IPS-20b (cell line): ENCODE measurements around the gene FSD2.
A peak's percentile ranks its signal among the peaks of the same experiment; 100 is the strongest.
"Not testable (repeated sequence)": the region's sequence is repeated elsewhere in the genome, so short reads cannot be mapped to it uniquely, and the experiment has no call there.

ENCODE experiments used
- H3K27ac ChIP-seq: one replicate; pipeline ENCODE4 v1.5.1; 2013; ENCODE audit warnings: low read length
- H3K27me3 ChIP-seq: 2 replicates; pipeline ENCODE4 v1.6.1; 2013; ENCODE audit warnings: mild to moderate bottlenecking, low read length, inconsistent platforms; ENCODE audit not compliant: insufficient read depth
- H3K36me3 ChIP-seq: 2 replicates; pipeline ENCODE4 v1.6.1; 2013; ENCODE audit warnings: low read depth, mild to moderate bottlenecking, inconsistent platforms, low read length, moderate library complexity; ENCODE audit not compliant: insufficient read depth
- H3K4me1 ChIP-seq: 2 replicates; pipeline ENCODE4 v1.6.1; 2013; ENCODE audit warnings: mild to moderate bottlenecking, control low read depth, inconsistent platforms, low read length, moderate library complexity; ENCODE audit not compliant: insufficient read depth
- H3K4me3 ChIP-seq: 2 replicates; pipeline ENCODE4 v1.5.1; 2013; ENCODE audit warnings: mild to moderate bottlenecking, low read length, inconsistent platforms
- H3K9ac ChIP-seq: 2 replicates; pipeline ENCODE4 v1.6.1; 2013; ENCODE audit warnings: low read depth, mild to moderate bottlenecking, inconsistent platforms, low read length, moderate library complexity
- H3K9me3 ChIP-seq: 2 replicates; pipeline ENCODE4 v1.6.1; 2013; ENCODE audit warnings: mild to moderate bottlenecking, low read depth, low read length, inconsistent platforms; ENCODE audit not compliant: insufficient read depth

FSD2 gene

DNA sequence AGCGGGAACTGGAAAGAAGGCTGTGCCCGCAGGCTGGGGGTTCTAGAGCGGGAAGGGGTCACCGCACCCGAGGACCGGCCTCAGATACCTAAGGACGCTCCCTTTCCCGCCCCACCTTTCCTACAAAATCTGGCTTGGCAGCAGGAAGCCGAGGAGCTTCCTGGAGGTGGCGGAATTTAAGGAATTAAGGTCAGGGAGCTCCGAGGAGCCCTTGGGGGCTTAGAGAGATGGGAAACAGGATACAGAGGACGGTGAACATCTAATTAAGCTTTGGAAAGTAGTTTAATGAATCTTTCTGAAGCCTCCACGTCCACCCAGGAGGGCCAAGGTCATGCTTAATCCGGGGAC, 95.7 kb downstream of the FSD2 start:
- Histone ChIP-seq H3K9ac (peak overlapping the region; percentile 27; the same call in 1 of the 2 replicates), H3K27me3 (peaks cover 17% of the 10 kb centered on the region), H3K4me3 (peak overlapping the region; percentile 80), H3K27ac (no peak overlapping the region), H3K9me3 (no peaks in the 10 kb centered on the region), H3K4me1 (peaks cover 11% of the 10 kb centered on the region; the same call in 1 of the 2 replicates), H3K36me3 (no peaks in the 10 kb centered on the region)

DNA sequence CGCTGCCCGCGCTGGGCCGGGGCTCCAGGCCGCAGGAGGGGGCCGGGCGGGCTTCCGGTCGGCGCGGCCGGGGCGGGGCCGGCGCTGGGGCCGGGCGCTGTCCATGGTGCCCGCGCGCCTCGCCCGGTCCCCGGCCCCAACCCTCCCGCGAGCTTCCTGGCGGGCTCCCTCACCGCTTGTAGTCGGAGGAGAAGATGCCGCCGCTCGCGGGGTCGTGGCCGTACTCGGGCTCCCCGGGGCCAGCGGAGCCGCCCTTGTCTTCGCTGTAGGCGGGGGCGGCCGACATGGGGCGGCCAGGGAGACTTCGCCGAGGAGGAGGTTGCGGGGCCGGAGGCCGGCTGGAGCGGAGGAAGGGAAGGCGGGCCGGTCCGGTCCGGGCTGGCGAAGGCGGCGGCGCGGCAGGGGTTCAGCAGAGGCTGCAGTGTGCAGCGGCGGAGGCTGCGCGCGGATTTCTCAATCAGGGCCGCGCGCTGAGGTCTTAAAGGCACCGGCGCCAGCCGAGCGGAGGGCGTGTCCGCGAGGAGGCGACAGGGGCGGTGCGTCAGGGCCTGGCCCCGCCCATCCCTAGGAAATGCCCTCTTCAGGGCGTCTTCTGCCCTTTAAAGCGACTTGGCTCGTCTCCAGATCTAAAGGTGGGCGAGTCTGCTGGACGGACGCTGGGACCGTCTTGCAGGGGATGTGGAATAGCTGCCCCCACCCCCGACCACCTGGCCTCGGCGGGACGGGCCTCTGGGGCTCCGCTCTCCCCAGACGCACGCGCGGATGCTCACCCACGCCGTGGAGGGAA, 96.3 kb downstream of the FSD2 start, which contains the start of gene AP3B2:
AP3B2 (minus strand) TSS at position 455 of the 787 bp plus-strand sequence; CDS start at position 286, 169 bp downstream.
- Histone ChIP-seq H3K27me3 (peaks cover 17% of the 10 kb centered on the region), H3K36me3 (no peaks in the 10 kb centered on the region), H3K9ac (peak within 1 kb of the TSS; percentile 68; the same call in 1 of the 2 replicates), H3K27ac (peak within 1 kb of the TSS; percentile 36), H3K9me3 (no peaks in the 10 kb centered on the region), H3K4me3 (peak within 1 kb of the TSS; percentile 80), H3K4me1 (peaks cover 11% of the 10 kb centered on the region; the same call in 1 of the 2 replicates)

DNA sequence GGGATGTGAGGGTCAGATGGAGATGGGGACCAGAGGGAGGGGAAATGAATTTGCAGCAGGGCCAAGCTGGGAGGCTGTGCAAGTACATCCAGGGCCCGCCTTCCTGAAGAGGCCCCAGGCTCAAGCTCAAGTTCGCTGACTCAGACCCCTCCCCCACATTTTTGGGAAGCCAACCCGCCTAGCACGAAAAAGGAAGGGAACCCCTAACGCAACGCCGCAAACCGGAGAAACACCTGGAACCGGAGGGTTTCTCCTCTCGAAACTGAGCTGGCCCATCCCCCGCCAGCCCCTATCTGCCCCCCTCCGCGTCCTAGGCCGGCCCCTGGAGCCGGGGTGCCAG, 96.8 kb downstream of the FSD2 start:
- Histone ChIP-seq H3K4me3 (peak overlapping the region; percentile 72), H3K27me3 (peaks cover 17% of the 10 kb centered on the region), H3K4me1 (peaks cover 11% of the 10 kb centered on the region; the same call in 1 of the 2 replicates), H3K27ac (peak overlapping the region; percentile 36), H3K9me3 (no peaks in the 10 kb centered on the region), H3K9ac (peak overlapping the region; percentile 68; the same call in 1 of the 2 replicates), H3K36me3 (no peaks in the 10 kb centered on the region)

GRCh38 chr15:82705856-82706255, 100.0 kb downstream of the FSD2 start:
- peaks cover 11% of the 10 kb centered on the region; the same call in 1 of the 2 replicates for H3K4me1 ChIP-seq
- H3K36me3 ChIP-seq, H3K4me3 ChIP-seq, H3K27ac ChIP-seq, H3K9me3 ChIP-seq, H3K9ac ChIP-seq, H3K27me3 ChIP-seq: not testable (repeated sequence)
